Stomach (tissue), 9 donors: ENCODE results near the gene CALML4. TPM values are rescaled to one million over a fixed set of nuclear protein-coding genes. Genes with fewer than 3 reads are reported as not detected.
"Not testable (repeated sequence)": the region's sequence is repeated elsewhere in the genome, so short reads cannot be mapped to it uniquely, and the experiment has no call there.

Experiments
- DNase-seq, 2 donors: peaks; one replicate each; pipeline versions ENCODE4 v3.0.0 to v3.0.0-alpha.2; 2013 to 2019
- H3K27ac ChIP-seq, 5 donors: fragments of 200-600 bp in 4 of 5; sonication (generic) in 4 of 5; one replicate each; pipeline ENCODE4 v1.5.1; 2013 to 2019; ENCODE audit warnings: mild to moderate bottlenecking in 1 of 5, moderate library complexity in 1 of 5
- H3K27me3 ChIP-seq, 3 donors: fragments of 200-600 bp; sonication (generic); one replicate each; pipeline ENCODE4 v1.5.1; 2017 to 2019; ENCODE audit warnings: mixed run types in 1 of 3
- H3K36me3 ChIP-seq, 4 donors: fragments of 200-600 bp; sonication (generic); 1 replicate in 3 of 4; 2 replicates in 1 of 4; pipeline ENCODE4 v1.5.1; 2016 to 2019
- H3K4me1 ChIP-seq, 4 donors: fragments of 200-600 bp; sonication (generic); one replicate each; pipeline ENCODE4 v1.5.1; 2016 to 2019
- H3K4me3 ChIP-seq, 4 donors: fragments of 200-600 bp; sonication (generic) in 3 of 4; one replicate each; pipeline ENCODE4 v1.5.1; 2016 to 2019; ENCODE audit warnings: mild to moderate bottlenecking in 1 of 4
- H3K9me3 ChIP-seq, 4 donors: fragments of 200-600 bp; sonication (generic); one replicate each; pipeline ENCODE4 v1.5.1; 2016 to 2019
- CTCF ChIP-seq, 7 experiments: fragments of 450-650 bp in 4 of 7; fragments of 200-600 bp in 3 of 7; sonication (generic) in 3 of 7; IDR thresholded peaks; one replicate each; pipeline ENCODE4 v1.5.1; 2016 to 2019; ENCODE audit warnings: antibody characterized with exemption in 7 of 7, control low read depth in 2 of 7, mild to moderate bottlenecking in 1 of 7
- EP300 ChIP-seq: sonication (generic); formaldehyde crosslinking; IDR thresholded peaks from one replicate; pipeline ENCODE4 v1.6.1; 2017; ENCODE audit warnings: antibody characterized with exemption
- POLR2A ChIP-seq, 4 donors: fragments of 450-650 bp; IDR thresholded peaks; one replicate each; pipeline ENCODE4 v1.6.1; 2016; ENCODE audit warnings: antibody characterized with exemption in 4 of 4, control low read depth in 2 of 4, mild to moderate bottlenecking in 1 of 4, moderate library complexity in 1 of 4
- POLR2AphosphoS5 ChIP-seq, 3 donors: sonication (generic); formaldehyde crosslinking; IDR thresholded peaks; one replicate each; pipeline ENCODE4 v1.6.1; 2016; ENCODE audit warnings: antibody characterized with exemption in 3 of 3
- WGBS, 5 donors: extraction: QIAGEN DNeasy Blood & Tissue Kit in 3 of 5; methylation state at CpG; one replicate each; pipeline versions ENCODE4 v1.1.5 to v1.1.7; 2013 to 2018; 5-methylcytosine and 5-hydroxymethylcytosine counted together
- intact Hi-C: fragments of 100-400 bp; cut with DNase I; formaldehyde crosslinking; loops from one replicate; pipeline ENCODE4 v1.15.1; 2023; ENCODE audit warnings: low total_unique reads
- polyA plus RNA-seq, 3 donors: library from polyadenylated mRNA; stranded (reverse); fragments of 200-250 nt; gene quantifications; one replicate each; pipeline ENCODE4 v1.2.3, GENCODE V29; 2013
- total RNA-seq, 5 donors: library from RNA; depleted of rRNA; stranded (reverse); fragments of >200 nt; gene quantifications; one replicate each; pipeline versions ENCODE4 v1.1.0 to v1.2.3, GENCODE V29; 2014 to 2016
- donor health status: healthy with polysubstance abuse.
- donor health status: Bipolar disorder and iron deficiency.
- donor health status: healthy.

CALML4 gene
- total and polyA plus RNA-seq, 8 donors = 7.6 to 24.3 (median 13.3) TPM

DNA sequence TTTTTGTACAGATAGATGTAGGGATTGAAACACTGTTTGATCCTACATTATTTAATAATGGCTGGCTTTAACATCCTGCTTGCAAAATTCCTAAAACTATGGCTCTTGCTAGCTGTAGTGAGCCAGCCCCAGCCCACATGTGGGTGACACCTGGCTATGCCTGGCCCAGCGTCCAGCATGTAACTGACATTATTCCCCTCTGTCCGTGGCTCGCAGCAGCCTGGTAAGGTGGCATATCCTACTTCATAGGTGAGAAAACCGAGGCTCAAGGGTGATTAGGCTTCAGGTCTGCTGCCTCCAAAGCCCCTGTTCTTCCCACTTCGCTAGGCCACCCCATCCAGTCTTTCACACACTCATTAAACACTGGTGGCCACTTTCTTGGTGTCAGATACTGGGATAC lies 1.6 kb downstream of the CALML4 start:
- Histone ChIP-seq H3K36me3 (peaks cover 0 to 7% (median 0%) of the 10 kb centered on the region in 4 donors), H3K4me3 (no peak overlapping the region), H3K4me1 (peaks cover 34 to 65% (median 48%) of the 10 kb centered on the region in 4 donors), H3K27ac (no peak overlapping the region), H3K27me3 (no peaks in the 10 kb centered on the region), H3K9me3 (no peaks in the 10 kb centered on the region)
- intact Hi-C loops = no loop called here
- peak in 1 of 2 donors; percentile 22 for DNase-seq
- 81 to 99% (median 97%) methylated on average over 5 of the region's 5 CpGs for WGBS, 5 donors
- TF ChIP-seq CTCF (IDR thresholded peaks at IDR 0.05) = no peak

DNA sequence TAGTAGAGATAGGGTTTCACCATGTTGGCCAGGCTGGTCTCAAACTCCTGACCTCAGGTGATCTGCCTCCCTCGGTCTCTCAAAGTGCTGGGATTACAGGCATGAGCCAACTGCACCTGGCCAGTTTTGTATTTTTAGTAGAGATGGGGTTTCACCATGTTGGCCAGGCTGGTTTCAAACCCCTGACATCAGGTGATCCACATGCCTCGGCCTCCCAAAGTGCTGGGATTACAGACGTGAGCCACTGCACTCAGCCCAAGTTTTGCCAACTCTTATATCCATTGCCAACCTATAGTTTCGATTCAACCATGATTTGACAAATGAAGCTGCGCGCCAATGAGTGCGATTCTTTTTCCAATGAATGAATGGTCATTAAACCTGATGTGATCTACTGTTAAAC lies 2.1 kb downstream of the CALML4 start:
- intact Hi-C loops, H3K9me3 ChIP-seq, H3K4me3 ChIP-seq, H3K27me3 ChIP-seq, DNase-seq, H3K27ac ChIP-seq, H3K36me3 ChIP-seq: not testable (repeated sequence)
- peaks cover 34 to 65% (median 48%) of the 10 kb centered on the region in 4 donors for H3K4me1 ChIP-seq
- WGBS, 5 donors = 93 to 96% (median 95%) methylated on average over 7 of the region's 7 CpGs

DNA sequence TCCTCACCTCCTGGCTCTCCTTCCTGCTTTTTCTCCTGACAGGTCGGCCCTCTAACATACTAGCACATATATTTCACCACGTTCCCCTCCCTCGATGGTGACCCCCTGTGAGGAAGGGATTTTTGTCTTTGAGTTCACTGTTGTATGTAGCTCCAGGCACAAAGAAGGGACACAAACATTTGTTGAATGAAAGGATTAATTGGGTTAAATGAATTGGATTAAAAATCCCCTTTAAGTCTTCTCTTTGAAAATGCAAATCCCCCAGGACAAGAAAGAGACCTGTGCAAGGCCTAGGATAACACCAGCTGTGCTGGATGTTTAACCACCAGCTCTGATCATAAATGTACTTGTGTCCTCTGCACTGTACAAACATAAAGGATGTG lies 3.3 kb downstream of the CALML4 start:
- no peak for TF ChIP-seq CTCF (IDR thresholded peaks at IDR 0.05)
- TF ChIP-seq POLR2A (IDR thresholded peaks at IDR 0.05) = no peak
- TF ChIP-seq POLR2AphosphoS5 (IDR thresholded peaks at IDR 0.05) = no peak
- TF ChIP-seq EP300 = no peak
- Histone ChIP-seq H3K9me3 (no peaks in the 10 kb centered on the region), H3K27me3 (no peaks in the 10 kb centered on the region), H3K4me1 (peaks cover 34 to 59% (median 48%) of the 10 kb centered on the region in 4 donors), H3K36me3 (peaks cover 0 to 7% (median 1%) of the 10 kb centered on the region in 4 donors), H3K4me3 (no peak overlapping the region), H3K27ac (no peak overlapping the region)
- intact Hi-C loops = no loop called here
- no peak for DNase-seq
- 43 to 66% (median 54%) methylated on average over 3 of the region's 3 CpGs for WGBS, 5 donors

GRCh38 chr15:68201153-68201878 lies 3.8 kb downstream of the CALML4 start:
- TF ChIP-seq POLR2AphosphoS5 (IDR thresholded peaks at IDR 0.05) (no peak), POLR2A (IDR thresholded peaks at IDR 0.05) (no peak), EP300 (no peak), CTCF (IDR thresholded peaks at IDR 0.05) (no peak)
- Histone ChIP-seq H3K27ac (no peak overlapping the region), H3K27me3 (no peaks in the 10 kb centered on the region), H3K4me3 (no peak overlapping the region), H3K9me3 (no peaks in the 10 kb centered on the region), H3K36me3 (peaks cover 0 to 11% (median 4%) of the 10 kb centered on the region in 4 donors), H3K4me1 (peaks cover 31 to 54% (median 45%) of the 10 kb centered on the region in 4 donors)
- no peak for DNase-seq
- WGBS, 5 donors = 85 to 93% (median 91%) methylated on average over 4 to 7 of the region's 7 CpGs
- intact Hi-C loops = no loop called here
